ENCODE measurements around the gene C5orf15.

Gene C5orf15

DNA sequence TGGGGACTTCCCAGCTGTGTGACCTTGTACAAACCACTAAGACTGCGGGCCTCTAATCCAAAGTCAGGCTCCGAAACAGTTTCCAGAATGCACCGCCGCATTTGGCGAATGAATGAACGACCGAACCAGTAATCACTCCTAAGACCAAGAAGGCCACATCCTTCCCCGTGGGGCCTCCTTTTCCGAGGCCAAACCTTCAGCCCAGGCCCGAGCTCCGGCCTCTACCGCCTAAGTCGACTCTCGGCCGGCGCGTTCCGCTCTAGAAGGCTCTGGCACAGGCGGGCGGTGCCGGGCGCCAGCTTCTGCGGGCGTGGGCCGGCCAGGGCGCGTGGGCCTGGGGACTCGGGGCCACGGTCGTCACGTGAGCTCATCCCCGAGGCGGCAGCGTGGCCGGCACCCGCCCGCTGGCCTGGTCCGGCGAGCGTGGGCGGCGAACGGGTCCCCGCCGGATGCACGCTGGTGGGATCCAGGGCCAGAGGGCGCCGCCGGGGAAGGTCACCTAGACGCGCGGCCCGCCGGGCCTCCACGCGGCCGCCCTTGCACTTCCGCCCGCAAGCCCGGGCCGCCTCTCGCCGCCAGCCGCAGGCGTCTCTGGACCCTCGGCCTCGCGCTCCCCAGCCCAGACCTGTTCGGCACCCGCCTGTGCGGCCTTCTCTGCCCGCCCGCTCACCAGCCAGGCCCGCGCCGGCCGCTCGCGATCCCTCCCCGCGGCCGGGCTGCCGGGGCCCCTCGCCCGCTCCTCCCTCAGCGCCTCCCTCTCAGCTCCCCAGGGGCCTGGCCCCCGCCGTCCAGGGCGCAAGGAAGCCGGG is 35.6 kb upstream of the C5orf15 start:
- DNase-seq (ENCODE audit: low read depth), result no peak
- peak overlapping the region; percentile 75 for H3K4me3 ChIP-seq (ENCODE audit: control insufficient read depth, low read depth, low read length)
- no peak for TF ChIP-seq CTCF (IDR thresholded peaks at IDR 0.05; ENCODE audit: control insufficient read depth, insufficient read depth, low read depth, low read length, missing control alignments)

DNA sequence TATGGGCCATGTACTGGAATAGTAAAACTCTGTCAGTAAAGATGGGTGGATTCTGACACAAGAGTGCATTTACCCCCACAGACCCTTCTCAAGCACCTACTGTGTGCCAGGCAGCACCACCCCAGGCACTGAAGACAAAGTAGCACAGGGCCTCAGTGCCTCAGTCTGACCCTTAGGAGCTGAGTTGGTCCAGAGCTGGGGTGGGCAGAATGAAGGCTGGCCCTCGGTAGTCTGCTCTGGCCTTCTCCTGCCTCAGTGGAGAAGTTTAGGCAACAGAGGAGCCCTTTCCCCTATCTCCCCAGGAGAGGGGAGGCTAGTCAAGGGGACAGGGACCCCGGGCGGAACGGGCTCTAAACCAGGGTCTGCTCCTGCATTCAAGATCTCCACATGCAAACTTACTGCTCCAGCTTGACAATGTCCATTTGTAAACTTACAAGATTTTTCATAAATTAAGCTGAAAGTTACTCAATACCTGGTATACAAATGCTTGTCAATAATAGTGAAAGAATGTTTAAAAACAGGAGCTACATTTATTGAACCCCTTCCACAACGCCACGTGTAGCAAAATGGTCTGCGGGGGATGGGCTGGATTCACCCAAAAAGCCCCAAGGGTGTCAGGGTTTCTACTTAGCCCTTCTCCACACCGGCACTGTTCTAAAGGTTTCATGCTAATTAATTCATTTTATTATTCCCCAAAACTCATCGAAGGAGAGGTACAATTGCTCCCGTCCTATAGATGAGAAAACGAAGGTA is 34.8 kb upstream of the C5orf15 start:
- peak overlapping the region; percentile 75 for H3K4me3 ChIP-seq (ENCODE audit: control insufficient read depth, low read depth, low read length)
- TF ChIP-seq CTCF (IDR thresholded peaks at IDR 0.05; ENCODE audit: control insufficient read depth, insufficient read depth, low read depth, low read length, missing control alignments), result no peak
- DNase-seq (ENCODE audit: low read depth), result no peak

- no peak for DNase-seq (ENCODE audit: low read depth)
- no peak overlapping the region; the same call in 1 of the 2 replicates for H3K4me3 ChIP-seq (ENCODE audit: control insufficient read depth, low read depth, low read length)
- no peak for TF ChIP-seq CTCF (IDR thresholded peaks at IDR 0.05; ENCODE audit: control insufficient read depth, insufficient read depth, low read depth, low read length, missing control alignments)
Observed at GRCh38 chr5:134001938-134002731, 33.7 kb upstream of the C5orf15 start.

- H3K4me3 ChIP-seq (ENCODE audit: control insufficient read depth, low read depth, low read length), result no peak overlapping the region
- no peak for TF ChIP-seq CTCF (IDR thresholded peaks at IDR 0.05; ENCODE audit: control insufficient read depth, insufficient read depth, low read depth, low read length, missing control alignments)
- DNase-seq (ENCODE audit: low read depth), result no peak
Observed at GRCh38 chr5:134000696-134001453, 32.5 kb upstream of the C5orf15 start.

- no peak for DNase-seq (ENCODE audit: low read depth)
- TF ChIP-seq CTCF (IDR thresholded peaks at IDR 0.05; ENCODE audit: control insufficient read depth, insufficient read depth, low read depth, low read length, missing control alignments), result no peak
- no peak overlapping the region for H3K4me3 ChIP-seq (ENCODE audit: control insufficient read depth, low read depth, low read length)
Observed at GRCh38 chr5:134000091-134000511, 31.7 kb upstream of the C5orf15 start.

GRCh38 chr5:133998807-133999206 is 30.4 kb upstream of the C5orf15 start:
- no peak for DNase-seq (ENCODE audit: low read depth)
- TF ChIP-seq CTCF (IDR thresholded peaks at IDR 0.05; ENCODE audit: control insufficient read depth, insufficient read depth, low read depth, low read length, missing control alignments), result no peak
- no peak overlapping the region for H3K4me3 ChIP-seq (ENCODE audit: control insufficient read depth, low read depth, low read length)

Measured in AG09309 (cell line).